Peyer's patch (tissue), 4 donors: Measurements from ENCODE around the gene ISG20L2.

Experiments used
- POLR2A ChIP-seq, 2 donors: fragments of 450-650 bp; IDR thresholded peaks; one replicate each; pipeline ENCODE4 v1.5.1; 2017; ENCODE audit warnings: antibody characterized with exemption in 2 of 2, mild to moderate bottlenecking in 2 of 2, moderate library complexity in 2 of 2
- TF ChIP-seq, protein P1 (sequence below), 6 experiments: fragments of 450-650 bp in 4 of 6; fragments of 200-600 bp in 2 of 6; sonication (generic) in 1 of 6; IDR thresholded peaks; one replicate each; pipeline ENCODE4 v1.5.1; 2017 to 2019; ENCODE audit warnings: antibody characterized with exemption in 6 of 6, mild to moderate bottlenecking in 3 of 6, moderate library complexity in 1 of 6

DNA sequence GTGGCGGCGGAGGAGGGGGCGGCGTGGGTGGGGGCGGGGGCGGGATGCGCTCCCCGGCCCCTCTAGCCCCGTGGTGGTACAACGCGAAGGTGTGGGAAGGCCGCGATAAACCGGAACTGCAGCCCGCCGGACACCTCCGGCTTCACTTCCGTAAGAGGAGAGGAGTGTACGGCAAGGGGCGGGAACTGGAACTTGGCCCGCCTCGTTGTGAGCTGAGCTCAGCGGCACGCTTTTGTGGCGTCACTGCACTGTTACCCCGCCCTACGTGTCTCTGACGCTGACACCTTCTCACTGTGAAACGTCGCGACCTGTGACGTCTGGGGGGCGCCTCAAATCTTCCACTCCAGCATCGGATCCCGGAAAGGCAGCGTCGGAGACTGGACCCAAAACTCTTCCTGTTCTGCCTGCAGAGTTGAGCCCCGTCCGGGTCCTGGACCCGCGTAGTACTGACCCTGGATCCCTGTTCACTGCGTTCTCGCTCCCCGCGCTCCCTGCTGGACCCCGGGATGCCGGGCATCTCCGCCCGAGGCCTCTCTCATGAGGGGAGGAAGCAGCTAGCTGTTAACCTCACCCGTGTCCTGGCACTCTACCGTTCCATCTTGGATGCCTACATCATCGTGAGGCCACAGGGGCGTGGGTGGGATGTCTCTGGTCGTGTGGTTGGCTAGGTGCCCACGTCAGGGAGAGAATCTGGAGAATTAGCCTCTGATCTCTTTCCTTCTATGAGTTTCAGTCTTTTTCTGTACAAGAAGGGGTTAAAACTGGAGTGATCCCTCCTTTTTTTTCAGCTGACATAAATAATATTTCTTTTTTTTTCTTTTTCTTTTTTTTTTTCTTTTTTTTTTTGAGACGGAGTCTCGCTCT, at the start of gene ISG20L2:
- TF ChIP-seq, protein P1, sequence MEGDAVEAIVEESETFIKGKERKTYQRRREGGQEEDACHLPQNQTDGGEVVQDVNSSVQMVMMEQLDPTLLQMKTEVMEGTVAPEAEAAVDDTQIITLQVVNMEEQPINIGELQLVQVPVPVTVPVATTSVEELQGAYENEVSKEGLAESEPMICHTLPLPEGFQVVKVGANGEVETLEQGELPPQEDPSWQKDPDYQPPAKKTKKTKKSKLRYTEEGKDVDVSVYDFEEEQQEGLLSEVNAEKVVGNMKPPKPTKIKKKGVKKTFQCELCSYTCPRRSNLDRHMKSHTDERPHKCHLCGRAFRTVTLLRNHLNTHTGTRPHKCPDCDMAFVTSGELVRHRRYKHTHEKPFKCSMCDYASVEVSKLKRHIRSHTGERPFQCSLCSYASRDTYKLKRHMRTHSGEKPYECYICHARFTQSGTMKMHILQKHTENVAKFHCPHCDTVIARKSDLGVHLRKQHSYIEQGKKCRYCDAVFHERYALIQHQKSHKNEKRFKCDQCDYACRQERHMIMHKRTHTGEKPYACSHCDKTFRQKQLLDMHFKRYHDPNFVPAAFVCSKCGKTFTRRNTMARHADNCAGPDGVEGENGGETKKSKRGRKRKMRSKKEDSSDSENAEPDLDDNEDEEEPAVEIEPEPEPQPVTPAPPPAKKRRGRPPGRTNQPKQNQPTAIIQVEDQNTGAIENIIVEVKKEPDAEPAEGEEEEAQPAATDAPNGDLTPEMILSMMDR (IDR thresholded peaks at IDR 0.05): no peak
- peak; percentile 32 to 60 for TF ChIP-seq POLR2A (IDR thresholded peaks at IDR 0.05)
